Liver (tissue), 9 donors: ENCODE data around the gene MAMDC2. TPM values are rescaled to one million over a fixed set of nuclear protein-coding genes. Genes with fewer than 3 reads are reported as not detected.

Source experiments
- DNase-seq: peaks from one replicate; pipeline ENCODE4 v3.0.0-alpha.2; 2017; ENCODE audit warnings: low spot score
- H3K27ac ChIP-seq, 2 donors: one replicate each; pipeline ENCODE4 v1.7.0; 2013; ENCODE audit warnings: inconsistent platforms in 2 of 2, low read length in 2 of 2, control low read depth in 1 of 2, low read depth in 1 of 2, mild to moderate bottlenecking in 1 of 2
- H3K27me3 ChIP-seq, 4 donors: one replicate each; pipeline versions ENCODE4 v1.6.1 to v1.7.0; 2013; ENCODE audit warnings: low read length in 3 of 4, inconsistent platforms in 1 of 4, mild to moderate bottlenecking in 1 of 4, moderate library complexity in 1 of 4; ENCODE audit not compliant: control insufficient read depth in 4 of 4, insufficient read depth in 4 of 4
- H3K36me3 ChIP-seq, 4 donors: one replicate each; pipeline versions ENCODE4 v1.6.1 to v1.7.0; 2013; ENCODE audit warnings: low read length in 3 of 4, mild to moderate bottlenecking in 3 of 4, low read depth in 1 of 4, moderate library complexity in 1 of 4; ENCODE audit not compliant: control insufficient read depth in 4 of 4, insufficient read depth in 3 of 4
- H3K4me1 ChIP-seq, 4 donors: one replicate each; pipeline versions ENCODE4 v1.6.1 to v1.7.0; 2013; ENCODE audit warnings: low read length in 3 of 4, mild to moderate bottlenecking in 3 of 4, moderate library complexity in 1 of 4; ENCODE audit not compliant: control insufficient read depth in 4 of 4, insufficient read depth in 4 of 4
- H3K4me3 ChIP-seq, 3 donors: one replicate each; pipeline versions ENCODE4 v1.6.1 to v1.7.0; 2013; ENCODE audit warnings: low read length in 3 of 3, control low read depth in 1 of 3, low read depth in 1 of 3, mild to moderate bottlenecking in 1 of 3
- H3K9ac ChIP-seq, 2 donors: one replicate each; pipeline ENCODE4 v1.7.0; 2013; ENCODE audit warnings: low read length in 2 of 2, mild to moderate bottlenecking in 2 of 2, moderate library complexity in 2 of 2, control low read depth in 1 of 2, low read depth in 1 of 2
- H3K9me3 ChIP-seq, 4 donors: one replicate each; pipeline versions ENCODE4 v1.6.1 to v1.7.0; 2013; ENCODE audit warnings: low read length in 3 of 4; ENCODE audit not compliant: control insufficient read depth in 4 of 4
- ATF3 ChIP-seq: IDR thresholded peaks from 2 replicates; pipeline ENCODE4 v1.6.1; 2016; ENCODE audit warnings: antibody characterized with exemption
- CTCF ChIP-seq: fragments of 150-350 bp; IDR thresholded peaks from 2 replicates; pipeline ENCODE4 v1.5.1; 2017; ENCODE audit warnings: improper control_type of control experiment, low read depth, low read length; ENCODE audit not compliant: missing input control
- FOXA1 ChIP-seq: IDR thresholded peaks from 2 replicates; pipeline ENCODE4 v1.6.1; 2016; ENCODE audit warnings: antibody characterized with exemption
- FOXA2 ChIP-seq: IDR thresholded peaks from 2 replicates; pipeline ENCODE4 v1.6.1; 2016; ENCODE audit warnings: antibody characterized with exemption
- GABPA ChIP-seq, 2 donors: IDR thresholded peaks in 1 of 2; conservative IDR thresholded peaks in 1 of 2; 2 replicates each; pipeline ENCODE4 v1.6.1; 2016; ENCODE audit warnings: antibody characterized with exemption in 2 of 2, mild to moderate bottlenecking in 1 of 2, moderate library complexity in 1 of 2
- HNF4A ChIP-seq, 2 donors: conservative IDR thresholded peaks; 2 replicates each; pipeline ENCODE4 v1.6.1; 2016; ENCODE audit warnings: antibody characterized with exemption in 2 of 2, mild to moderate bottlenecking in 2 of 2
- HNF4G ChIP-seq: IDR thresholded peaks from 2 replicates; pipeline ENCODE4 v1.6.1; 2016; ENCODE audit warnings: antibody characterized with exemption
- JUND ChIP-seq, 2 donors: IDR thresholded peaks; 2 replicates each; pipeline ENCODE4 v1.6.1; 2016; ENCODE audit warnings: antibody characterized with exemption in 2 of 2
- MAX ChIP-seq: IDR thresholded peaks from 2 replicates; pipeline ENCODE4 v1.6.1; 2016; ENCODE audit warnings: antibody characterized with exemption
- NR2F2 ChIP-seq: IDR thresholded peaks from 2 replicates; pipeline ENCODE4 v1.6.1; 2016; ENCODE audit warnings: antibody characterized with exemption
- RAD21 ChIP-seq, 2 donors: IDR thresholded peaks; 2 replicates each; pipeline ENCODE4 v1.6.1; 2016; ENCODE audit warnings: antibody characterized with exemption in 2 of 2, mild to moderate bottlenecking in 2 of 2
- REST ChIP-seq: IDR thresholded peaks from 2 replicates; pipeline ENCODE4 v1.6.1; 2016; ENCODE audit warnings: antibody characterized with exemption, mild to moderate bottlenecking
- RXRA ChIP-seq, 2 donors: IDR thresholded peaks; 2 replicates each; pipeline ENCODE4 v1.6.1; 2017 to 2018; ENCODE audit warnings: antibody characterized with exemption in 2 of 2, mild to moderate bottlenecking in 1 of 2
- SP1 ChIP-seq: IDR thresholded peaks from 2 replicates; pipeline ENCODE4 v1.6.1; 2018; ENCODE audit warnings: antibody characterized with exemption, mild to moderate bottlenecking
- TAF1 ChIP-seq: conservative IDR thresholded peaks from 2 replicates; pipeline ENCODE4 v1.6.1; 2016; ENCODE audit warnings: antibody characterized with exemption, mild to moderate bottlenecking
- YY1 ChIP-seq: IDR thresholded peaks from 2 replicates; pipeline ENCODE4 v1.6.1; 2016; ENCODE audit warnings: antibody characterized with exemption, mild to moderate bottlenecking
- ZBTB33 ChIP-seq: IDR thresholded peaks from 2 replicates; pipeline ENCODE4 v1.6.1; 2016; ENCODE audit warnings: antibody characterized with exemption
- WGBS: extraction: QIAGEN DNeasy Blood & Tissue Kit; methylation state at CpG from one replicate; pipeline ENCODE4 v1.1.7; 2013; 5-methylcytosine and 5-hydroxymethylcytosine counted together
- polyA plus RNA-seq, 2 donors: library from polyadenylated mRNA; stranded (reverse) in 1 of 2; unstranded in 1 of 2; fragments of 200-250 nt in 1 of 2; fragments of >200 nt in 1 of 2; fragmentation: Nextera tagmentation in 1 of 2; extraction: Ambion mirVana in 1 of 2; gene quantifications; one replicate each; pipeline versions ENCODE4 v1.2.1 to v1.2.3, GENCODE V29; 2013 to 2015
- total RNA-seq, 2 donors: library from RNA; depleted of rRNA; stranded (reverse); fragments of >200 nt; gene quantifications; one replicate each; pipeline ENCODE4 v1.2.3, GENCODE V29; 2014
- donor health status: healthy.
- donor health status: healthy.
- donor health status: healthy.
- donor health status: healthy.
- donor health status: healthy.

Gene MAMDC2
- total and polyA plus RNA-seq, 4 donors, result 0.28 to 4.4 (median 1.0) TPM

- TF ChIP-seq FOXA1 (no peak), GABPA (IDR thresholded peaks at IDR 0.05 in 1 of 2, conservative IDR thresholded peaks at IDR 0.05 in 1 of 2) (no peak), REST (no peak), CTCF (no peak), NR2F2 (no peak), HNF4A (conservative IDR thresholded peaks at IDR 0.05) (no peak), RAD21 (IDR thresholded peaks at IDR 0.05) (no peak), JUND (IDR thresholded peaks at IDR 0.05) (no peak), FOXA2 (no peak), TAF1 (no peak), ATF3 (no peak), MAX (no peak), RXRA (IDR thresholded peaks at IDR 0.05) (no peak), YY1 (no peak), SP1 (no peak)
- Histone ChIP-seq H3K9ac (no peak overlapping the region), H3K36me3 (no peaks in the 10 kb centered on the region), H3K27ac (no peak overlapping the region), H3K4me1 (no peaks in the 10 kb centered on the region), H3K27me3 (peaks cover 0 to 11% (median under 1%) of the 10 kb centered on the region in 4 donors), H3K4me3 (no peak overlapping the region), H3K9me3 (no peaks in the 10 kb centered on the region)
- WGBS, result 44% methylated on average over 2 of the region's 2 CpGs
- DNase-seq, result no peak
Observed at GRCh38 chr9:70073193-70073592, 29.5 kb downstream of the MAMDC2 start.

- no peak overlapping the region for H3K27ac ChIP-seq
- H3K27me3 ChIP-seq, result peaks cover 0 to 11% (median under 1%) of the 10 kb centered on the region in 4 donors
- no peaks in the 10 kb centered on the region for H3K36me3 ChIP-seq
- no peak overlapping the region for H3K4me3 ChIP-seq
- no peaks in the 10 kb centered on the region for H3K9me3 ChIP-seq
- no peak overlapping the region for H3K9ac ChIP-seq
- no peaks in the 10 kb centered on the region for H3K4me1 ChIP-seq
- no peak for DNase-seq
- TF ChIP-seq FOXA1 (no peak), HNF4G (no peak), RAD21 (IDR thresholded peaks at IDR 0.05) (no peak), RXRA (IDR thresholded peaks at IDR 0.05) (no peak), REST (no peak), GABPA (IDR thresholded peaks at IDR 0.05 in 1 of 2, conservative IDR thresholded peaks at IDR 0.05 in 1 of 2) (no peak), CTCF (no peak), FOXA2 (no peak), ATF3 (no peak), SP1 (no peak), NR2F2 (no peak), YY1 (no peak), MAX (no peak), ZBTB33 (no peak), JUND (IDR thresholded peaks at IDR 0.05) (no peak)
Observed at GRCh38 chr9:70073756-70074155, 30.1 kb downstream of the MAMDC2 start.
